Measurements from ENCODE around the gene FMN1.

- no peak for TF ChIP-seq CTCF (IDR thresholded peaks at IDR 0.05 in 8 of 11, conservative IDR thresholded peaks at IDR 0.05 in 3 of 11)
- no peak for TF ChIP-seq POLR2AphosphoS5 (IDR thresholded peaks at IDR 0.05)
- no peak for TF ChIP-seq POLR2A (IDR thresholded peaks at IDR 0.05)
Observed at GRCh38 chr15:33125894-33126537, 68.5 kb downstream of the FMN1 start.
